ENCODE measurements around the gene MAD2L1. TPM values are rescaled to one million over a fixed set of nuclear protein-coding genes. Genes with fewer than 3 reads are reported as not detected.

The MAD2L1 gene
- total RNA-seq, 1 donor from 2014 or later: 1.8 TPM

- DNase-seq: no peak
- Histone ChIP-seq H3K27ac (replicated peaks) (no peak overlapping the region), H3K4me1 (peaks cover 3% of the 10 kb centered on the region), H3K4me3 (no peak overlapping the region), H3K27me3 (ENCODE audit: low read depth) (no peaks in the 10 kb centered on the region), H3K36me3 (no peaks in the 10 kb centered on the region), H3K9me3 (replicated peaks) (no peaks in the 10 kb centered on the region)
- intact Hi-C loops (cut with micrococcal nuclease): no loop called here
- no peak for TF ChIP-seq CTCF (IDR thresholded peaks at IDR 0.05; ENCODE audit: borderline replicate concordance)
These were observed 58.7 kb downstream of the MAD2L1 start for GRCh38 chr4:120007896-120008436.

GRCh38 chr4:120007191-120007871 is 59.3 kb downstream of the MAD2L1 start:
- H3K4me1 ChIP-seq: peaks cover 3% of the 10 kb centered on the region
- no peaks in the 10 kb centered on the region for H3K27me3 ChIP-seq (ENCODE audit: low read depth)
- H3K4me3 ChIP-seq: no peak overlapping the region
- DNase-seq: no peak
- intact Hi-C loops (cut with micrococcal nuclease): no loop called here
- H3K9me3 ChIP-seq (replicated peaks): no peaks in the 10 kb centered on the region
- H3K36me3 ChIP-seq: no peaks in the 10 kb centered on the region
- TF ChIP-seq CTCF (IDR thresholded peaks at IDR 0.05; ENCODE audit: borderline replicate concordance): no peak
- no peak overlapping the region for H3K27ac ChIP-seq (replicated peaks)

Measured in left ventricle myocardium inferior (tissue), 1 donor.